Endometrium (tissue), 2 donors: ENCODE measurements around the gene SND1.

Source experiments
- FAIRE-seq: peaks from 2 replicates; lab custom pipeline; 2012; peaks lifted over from hg19 to GRCh38; lab: Jason Lieb, UNC
- donor health status: control.
- donor health status: control.

The SND1 gene

DNA sequence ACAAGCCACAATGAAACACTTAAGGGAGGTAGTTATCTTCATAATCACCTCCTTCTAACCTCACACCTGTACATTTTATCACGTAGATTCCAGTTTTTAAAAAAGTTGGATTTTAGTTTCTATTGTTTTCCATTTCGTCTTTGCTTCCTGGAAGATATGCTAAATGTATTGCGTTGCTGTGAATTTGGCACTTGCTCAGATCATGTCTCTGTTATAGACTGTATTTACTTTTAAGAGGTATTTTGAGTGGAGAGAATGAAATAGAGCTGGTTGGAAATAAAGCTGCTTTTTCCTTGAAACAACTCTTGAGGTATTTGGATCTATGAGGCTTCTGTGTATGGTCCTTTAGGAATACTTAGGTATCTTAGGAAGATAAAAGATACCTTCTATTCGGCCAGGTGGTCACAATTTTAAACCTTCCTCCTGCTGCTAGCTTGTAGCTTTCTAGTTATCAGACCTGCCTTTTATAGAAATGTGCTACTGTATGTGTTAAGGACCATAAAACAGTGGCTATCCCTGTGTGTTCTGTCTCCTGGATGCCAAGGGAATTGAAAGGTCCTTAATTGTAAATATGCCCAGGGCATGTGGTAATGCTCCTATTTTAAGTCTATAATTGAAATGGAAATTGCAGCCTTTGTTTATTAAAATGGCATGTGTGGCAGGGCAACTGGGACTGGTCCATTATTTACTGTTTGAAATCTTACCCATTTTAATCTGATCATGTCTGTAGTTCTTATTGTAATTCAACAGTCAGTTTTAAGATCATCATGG is 147.7 kb downstream of the SND1 start:
- FAIRE-seq, result no peak

GRCh38 chr7:127802845-127803244 is 150.9 kb downstream of the SND1 start:
- no peak for FAIRE-seq

- no peak for FAIRE-seq
These were observed 151.6 kb downstream of the SND1 start for GRCh38 chr7:127803626-127804025.

DNA sequence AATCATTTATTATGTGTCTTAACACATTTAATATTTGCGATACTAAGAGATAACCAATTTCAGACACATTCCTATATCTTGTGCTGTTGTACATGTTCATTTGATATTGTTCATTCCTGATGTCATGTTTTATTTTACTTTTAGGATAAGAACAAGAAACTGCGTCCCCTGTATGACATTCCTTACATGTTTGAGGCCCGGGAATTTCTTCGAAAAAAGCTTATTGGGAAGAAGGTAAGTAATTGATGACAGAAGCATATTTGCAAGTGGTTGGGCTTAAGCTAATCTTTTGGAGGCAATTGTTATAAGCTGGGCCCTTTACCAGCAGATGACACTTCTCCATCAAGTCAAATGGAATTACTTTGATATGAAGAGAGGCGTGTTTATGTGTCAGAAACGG is 155.3 kb downstream of the SND1 start:
- FAIRE-seq, result no peak

GRCh38 chr7:127807829-127808228 is 155.8 kb downstream of the SND1 start:
- no peak for FAIRE-seq

- FAIRE-seq, result no peak
These were observed 157.3 kb downstream of the SND1 start for GRCh38 chr7:127809261-127809702.

- no peak for FAIRE-seq
These were observed 158.1 kb downstream of the SND1 start for GRCh38 chr7:127810113-127810512.

GRCh38 chr7:127810696-127811660 is 159.0 kb downstream of the SND1 start:
- FAIRE-seq, result no peak

- no peak for FAIRE-seq
These were observed 160.5 kb downstream of the SND1 start for GRCh38 chr7:127812540-127812939.

DNA sequence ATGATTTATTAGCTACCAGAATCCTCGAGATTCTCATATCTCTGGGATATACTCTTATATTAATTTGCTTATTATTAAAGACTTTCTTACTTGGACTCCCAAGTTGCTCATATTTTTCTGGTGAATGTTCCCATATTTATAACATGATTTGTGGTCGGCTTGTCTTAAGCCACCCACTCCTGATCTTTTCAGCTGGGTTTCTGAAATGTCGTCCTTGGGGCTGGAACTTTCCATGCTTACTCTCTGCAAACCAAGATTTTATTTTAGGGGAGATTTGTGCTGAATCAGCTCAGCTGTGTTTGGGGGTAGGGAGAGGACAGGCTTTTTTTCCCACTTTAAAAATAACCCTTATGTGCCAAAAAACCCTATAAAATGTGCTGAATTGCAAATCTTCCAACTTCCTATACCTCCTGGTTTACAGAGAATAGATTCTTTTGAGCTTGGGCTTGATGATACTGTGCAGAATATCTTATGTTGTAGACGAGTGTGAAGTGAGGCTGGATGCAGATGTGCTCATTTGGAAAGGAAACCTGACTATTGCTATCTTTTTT is 162.1 kb downstream of the SND1 start:
- FAIRE-seq, result no peak

GRCh38 chr7:127815631-127816145 is 163.7 kb downstream of the SND1 start:
- FAIRE-seq, result no peak

GRCh38 chr7:127816354-127817190 is 164.6 kb downstream of the SND1 start:
- FAIRE-seq, result no peak

- FAIRE-seq, result no peak
These were observed 165.5 kb downstream of the SND1 start for GRCh38 chr7:127817466-127817865.

- no peak for FAIRE-seq
These were observed 166.3 kb downstream of the SND1 start for GRCh38 chr7:127818306-127818705.

- FAIRE-seq, result no peak
These were observed 168.2 kb downstream of the SND1 start for GRCh38 chr7:127819975-127820731.

DNA sequence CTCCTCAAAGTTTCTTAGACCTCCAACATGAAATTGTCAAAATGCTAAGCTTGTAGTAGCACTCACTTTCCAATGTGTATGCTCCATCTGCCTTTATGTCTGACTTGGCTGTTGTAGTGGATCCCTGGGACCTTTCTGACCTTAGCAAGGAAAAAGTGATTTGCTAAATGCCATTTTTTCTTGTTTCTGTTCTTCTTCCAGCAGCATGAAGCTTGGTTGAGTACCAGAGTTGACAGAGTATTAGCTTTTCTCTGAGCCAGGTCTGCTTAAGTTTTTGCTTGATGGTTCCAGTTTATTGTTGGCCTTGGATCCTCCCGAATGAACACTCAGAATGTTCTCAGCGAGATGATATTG is 168.7 kb downstream of the SND1 start:
- FAIRE-seq, result no peak

- FAIRE-seq, result no peak
These were observed 169.2 kb downstream of the SND1 start for GRCh38 chr7:127821146-127821545.

- no peak for FAIRE-seq
These were observed 171.0 kb downstream of the SND1 start for GRCh38 chr7:127822822-127823508.

GRCh38 chr7:127824682-127825081 is 172.7 kb downstream of the SND1 start:
- no peak for FAIRE-seq

GRCh38 chr7:127828843-127829500 is 177.0 kb downstream of the SND1 start:
- FAIRE-seq, result no peak
